Femur (tissue), 1 donor: Measurements from ENCODE around the gene DQX1.
"Not testable (repeated sequence)": the region's sequence is repeated elsewhere in the genome, so short reads cannot be mapped to it uniquely, and the experiment has no call there.

Experiments used
- DNase-seq: peaks from one replicate; pipeline ENCODE4 v3.0.0-alpha.2; 2017

DQX1 gene, protein sequence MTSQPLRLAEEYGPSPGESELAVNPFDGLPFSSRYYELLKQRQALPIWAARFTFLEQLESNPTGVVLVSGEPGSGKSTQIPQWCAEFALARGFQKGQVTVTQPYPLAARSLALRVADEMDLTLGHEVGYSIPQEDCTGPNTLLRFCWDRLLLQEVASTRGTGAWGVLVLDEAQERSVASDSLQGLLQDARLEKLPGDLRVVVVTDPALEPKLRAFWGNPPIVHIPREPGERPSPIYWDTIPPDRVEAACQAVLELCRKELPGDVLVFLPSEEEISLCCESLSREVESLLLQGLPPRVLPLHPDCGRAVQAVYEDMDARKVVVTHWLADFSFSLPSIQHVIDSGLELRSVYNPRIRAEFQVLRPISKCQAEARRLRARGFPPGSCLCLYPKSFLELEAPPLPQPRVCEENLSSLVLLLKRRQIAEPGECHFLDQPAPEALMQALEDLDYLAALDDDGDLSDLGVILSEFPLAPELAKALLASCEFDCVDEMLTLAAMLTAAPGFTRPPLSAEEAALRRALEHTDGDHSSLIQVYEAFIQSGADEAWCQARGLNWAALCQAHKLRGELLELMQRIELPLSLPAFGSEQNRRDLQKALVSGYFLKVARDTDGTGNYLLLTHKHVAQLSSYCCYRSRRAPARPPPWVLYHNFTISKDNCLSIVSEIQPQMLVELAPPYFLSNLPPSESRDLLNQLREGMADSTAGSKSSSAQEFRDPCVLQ

DNA sequence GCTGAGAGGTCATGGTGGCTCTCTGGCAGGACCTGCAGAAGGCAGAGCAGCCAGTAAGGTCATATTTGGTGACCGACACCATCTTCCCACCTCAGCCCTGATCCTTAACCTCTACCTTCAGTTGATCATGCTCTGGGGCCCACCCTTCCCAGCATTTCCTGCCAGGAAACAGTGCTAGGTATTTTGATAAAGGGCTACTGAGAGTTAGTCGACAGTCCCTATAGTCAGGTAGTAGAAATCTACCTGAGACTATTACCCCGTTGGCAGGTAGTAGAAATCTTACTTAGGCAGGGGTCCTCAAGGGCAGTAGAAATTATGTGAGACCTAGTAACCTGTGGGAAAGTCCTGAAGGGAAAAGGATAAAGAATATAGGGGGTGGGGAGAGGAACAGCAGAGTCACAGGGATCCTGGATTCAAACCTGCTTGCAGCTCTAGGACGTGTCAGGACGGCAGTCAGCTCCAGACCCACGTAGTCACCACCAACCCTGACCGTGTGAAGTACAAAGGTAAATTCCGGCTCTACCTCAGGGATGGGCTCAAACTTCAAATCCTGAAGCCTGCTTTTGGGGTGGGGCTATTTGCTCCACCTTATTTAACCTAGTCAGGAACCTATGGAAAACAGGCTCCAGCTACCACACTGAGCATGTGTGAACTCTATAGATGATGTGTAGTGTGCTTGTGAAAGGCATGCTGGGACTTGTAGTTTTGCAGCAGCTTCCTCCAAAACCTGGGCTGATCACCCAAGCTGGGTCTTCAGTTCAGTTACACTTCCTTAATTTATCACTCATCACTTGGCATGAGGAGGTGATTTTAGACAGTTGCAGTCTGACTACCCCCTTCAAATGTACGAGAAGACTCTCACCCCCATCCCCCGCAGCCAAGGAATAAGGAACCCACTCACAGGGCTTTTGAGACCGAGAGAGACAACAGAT is at the start of gene DQX1:
Gene DQX1, minus strand, starts transcription at position 515 of the 932 bp plus-strand sequence. Its CDS starts 502 bp downstream, at position 13.
- DNase-seq, result no peak

DNA sequence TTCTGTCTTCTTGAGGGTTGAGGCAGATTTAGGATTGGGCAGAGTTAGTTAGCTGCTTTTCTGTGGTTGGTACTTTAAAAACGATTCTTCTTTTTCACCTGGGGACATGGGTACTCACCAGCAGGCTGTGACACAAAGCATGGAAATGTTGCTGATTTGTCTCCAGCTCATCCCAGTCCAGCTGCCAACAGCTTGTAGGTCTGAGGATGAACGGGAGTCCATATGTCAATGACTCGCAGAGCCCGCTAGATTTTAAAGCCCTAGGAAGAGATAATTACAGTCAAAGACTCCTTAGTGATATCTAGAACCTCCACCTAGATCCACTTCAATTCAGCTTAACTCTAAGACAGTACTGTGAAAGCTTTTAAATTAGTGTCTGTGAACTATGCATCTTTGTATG is 49.3 kb upstream of the DQX1 start:
- DNase-seq, result no peak

- DNase-seq, result no peak
Observed at GRCh38 chr2:74573747-74574562, 47.9 kb upstream of the DQX1 start.

DNA sequence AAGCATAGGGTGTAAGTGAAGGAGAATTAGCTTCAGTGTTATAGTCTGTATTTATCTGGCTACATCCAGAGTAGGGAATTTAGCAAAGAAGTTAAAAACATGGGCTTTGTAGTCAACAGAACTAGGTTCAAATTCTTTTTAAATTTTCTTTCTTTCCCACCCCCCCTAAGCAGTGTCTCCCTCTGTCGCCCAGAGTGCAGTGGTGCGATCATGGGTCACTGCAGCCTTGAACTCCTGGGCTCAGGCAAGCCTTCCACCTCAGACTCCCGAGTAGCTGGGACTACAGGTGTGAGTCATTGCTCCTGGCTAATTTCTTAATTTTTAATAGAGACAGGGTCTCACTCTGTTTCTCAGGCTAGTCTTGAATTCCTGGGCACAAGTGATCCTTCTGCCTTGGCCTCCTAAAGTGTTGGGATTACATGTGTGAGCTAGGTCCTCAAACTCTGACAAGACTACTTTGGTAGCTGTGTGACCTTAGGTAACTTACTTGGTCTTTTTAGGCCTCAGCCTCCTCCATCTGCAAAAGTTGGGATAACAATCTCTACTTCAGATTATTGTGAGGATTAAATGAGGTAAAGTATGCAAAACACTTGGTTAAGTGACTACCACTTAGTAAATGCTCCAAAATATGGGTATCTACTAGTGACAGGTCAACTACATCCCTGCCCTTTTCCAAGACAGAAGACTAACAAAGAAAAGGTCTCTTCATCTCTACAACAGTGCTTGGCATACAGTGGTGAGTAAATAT is 46.3 kb upstream of the DQX1 start:
- DNase-seq, result no peak

DNA sequence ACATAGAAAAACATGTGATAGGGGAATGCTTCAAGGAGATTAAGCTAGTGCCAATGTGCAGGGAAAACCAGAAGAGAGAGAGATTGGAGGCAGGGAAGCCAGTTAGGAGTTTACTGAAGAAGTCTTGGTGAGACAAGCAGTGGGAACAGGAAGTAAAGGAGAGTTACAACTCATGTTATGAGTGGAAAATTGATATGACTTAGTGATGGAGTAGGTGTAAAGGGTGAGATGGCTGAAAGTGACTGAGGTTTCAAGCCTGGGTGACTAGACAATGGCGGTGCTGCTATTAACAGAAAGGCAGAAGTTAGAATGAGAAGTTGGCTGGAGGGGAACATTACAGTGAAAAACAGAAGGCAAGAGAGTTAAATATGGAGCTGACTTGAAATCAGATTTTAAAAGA is 45.0 kb upstream of the DQX1 start:
- no peak for DNase-seq

DNA sequence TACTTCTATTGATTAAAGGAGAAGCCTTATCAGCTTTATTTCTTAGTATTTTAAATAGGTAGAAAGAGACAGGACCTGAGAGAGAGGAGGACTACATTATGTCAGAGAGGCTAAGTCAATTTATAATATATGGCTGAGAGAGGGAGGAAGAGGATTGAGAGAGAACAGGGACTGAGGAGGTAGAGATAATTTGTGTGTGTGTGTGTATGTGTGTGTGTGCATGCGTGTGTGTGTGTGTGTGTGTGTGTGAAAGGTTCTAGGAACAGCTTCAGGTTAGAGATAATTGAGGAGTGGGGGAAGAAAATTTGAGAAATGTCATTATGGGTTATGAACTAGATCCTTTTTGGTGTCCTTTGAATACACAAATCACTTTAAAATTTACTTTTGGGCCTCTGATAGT is 43.7 kb upstream of the DQX1 start:
- no peak for DNase-seq

DNA sequence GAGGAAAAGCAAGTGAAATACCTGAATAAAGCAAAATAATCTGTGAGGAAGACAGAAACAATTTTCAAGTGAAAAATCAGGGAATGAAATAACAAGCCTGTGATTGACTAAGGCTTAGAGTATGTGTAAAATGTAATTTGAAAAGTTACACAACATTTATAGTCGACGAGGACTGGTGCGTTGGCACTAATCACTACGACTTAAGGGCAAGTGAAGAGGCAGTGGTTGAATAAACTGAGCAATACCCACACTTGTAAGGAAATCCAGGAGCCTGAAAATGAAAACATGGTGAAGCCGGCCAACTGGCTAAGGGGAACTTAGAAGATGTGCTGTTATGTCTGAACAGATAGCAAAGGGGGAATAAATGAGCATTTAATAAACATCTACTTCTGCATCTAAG is 41.9 kb upstream of the DQX1 start:
- no peak for DNase-seq

- DNase-seq, result peak; percentile 54
Observed at GRCh38 chr2:74566754-74567085, 40.7 kb upstream of the DQX1 start.

DNA sequence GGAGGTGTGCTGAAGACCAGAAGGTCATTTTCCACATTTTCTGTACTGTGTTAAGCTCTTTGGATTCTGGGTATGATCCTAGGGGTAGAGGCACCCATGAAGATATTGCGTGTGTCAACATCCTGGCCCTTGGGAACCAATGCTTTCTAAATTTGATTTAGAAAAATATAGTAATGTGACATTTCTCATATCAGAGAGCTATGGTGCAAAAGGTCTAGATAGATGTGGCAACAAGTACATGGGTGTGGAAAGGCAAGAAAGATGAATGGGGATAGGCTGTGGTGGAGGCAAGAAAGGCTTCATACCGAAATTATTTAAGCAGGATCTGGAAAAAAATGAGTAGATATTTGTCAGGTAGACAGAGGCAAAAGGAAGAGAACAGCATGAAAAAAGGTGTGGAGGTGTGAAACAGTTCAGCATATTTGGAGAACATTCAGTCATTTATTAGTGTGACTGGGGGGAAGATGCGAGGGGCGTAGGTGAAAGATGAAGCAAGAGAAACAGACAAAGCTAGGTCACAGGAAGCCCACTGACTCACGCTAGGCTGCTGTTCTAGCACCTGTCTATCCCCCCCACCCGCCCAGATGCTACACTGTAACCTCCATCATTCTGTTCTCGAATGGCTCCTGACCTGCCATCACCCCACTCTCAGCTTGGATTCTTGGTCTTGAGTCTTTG is 40.2 kb upstream of the DQX1 start:
- no peak for DNase-seq

DNA sequence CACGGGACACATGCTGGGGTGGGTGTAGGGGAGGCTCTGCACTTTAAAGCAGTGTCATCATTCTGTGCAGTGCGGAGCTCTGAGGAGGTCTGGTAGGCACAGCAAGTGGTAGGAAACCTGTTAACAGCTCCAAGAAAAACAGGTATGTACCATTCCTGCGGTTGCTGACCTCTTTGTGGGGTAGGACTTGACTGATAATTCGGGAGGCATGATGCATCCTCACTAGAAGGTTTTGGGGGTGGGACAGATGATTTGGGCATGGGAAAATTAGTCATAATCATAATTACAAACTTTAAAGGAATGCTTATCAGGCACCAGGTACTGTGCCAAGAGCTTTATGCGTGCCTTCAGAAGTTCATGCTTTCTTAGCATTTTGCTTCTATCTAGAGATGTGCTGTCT is 38.2 kb upstream of the DQX1 start:
- DNase-seq, result no peak

GRCh38 chr2:74562126-74562775 is 36.2 kb upstream of the DQX1 start:
- no peak for DNase-seq

- not testable (repeated sequence) for DNase-seq
Observed at GRCh38 chr2:74561022-74561421, 35.0 kb upstream of the DQX1 start.

GRCh38 chr2:74560591-74560990 is 34.6 kb upstream of the DQX1 start:
- peak; percentile 58 for DNase-seq

GRCh38 chr2:74559912-74560311 is 33.9 kb upstream of the DQX1 start:
- DNase-seq, result no peak

GRCh38 chr2:74558284-74559230 is 32.5 kb upstream of the DQX1 start:
- no peak for DNase-seq

- DNase-seq, result no peak
Observed at GRCh38 chr2:74556831-74557370, 30.9 kb upstream of the DQX1 start.

DNA sequence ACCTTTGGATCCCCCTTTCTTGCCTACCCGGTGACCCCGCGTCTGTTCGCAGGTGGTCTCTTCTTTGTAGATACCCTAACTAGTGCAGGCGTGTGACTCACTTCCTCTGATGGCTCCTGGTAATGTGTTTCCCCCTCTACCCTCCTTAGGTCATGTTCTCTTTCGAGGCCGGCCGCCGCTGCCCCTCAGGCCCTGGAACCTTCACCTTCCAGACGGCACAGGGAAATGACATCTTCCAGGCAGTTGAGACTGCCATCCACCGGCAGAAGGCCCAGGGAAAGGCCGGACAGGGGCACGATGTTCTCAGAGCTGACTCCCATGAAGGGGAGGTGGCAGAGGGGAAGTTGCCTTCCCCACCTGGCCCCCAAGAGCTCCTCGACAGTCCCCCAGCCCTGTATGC is 30.1 kb upstream of the DQX1 start:
- DNase-seq, result no peak

- DNase-seq, result no peak
Observed at GRCh38 chr2:74555610-74556103, 29.6 kb upstream of the DQX1 start.
